Gastrocnemius medialis (tissue), 4 donors: Measurements from ENCODE around the gene PRKCQ. TPM values are rescaled to one million over a fixed set of nuclear protein-coding genes. Genes with fewer than 3 reads are reported as not detected.

Experiments used
- ATAC-seq, 2 donors: fragments of 150-250 bp; one replicate each; pipeline ENCODE4 v1.9.1; 2016
- DNase-seq, 2 donors: peaks; one replicate each; pipeline ENCODE4 v3.0.0-alpha.2; 2019
- H3K27ac ChIP-seq, 4 donors: fragments of 200-600 bp; sonication (generic); 1 replicate in 1 of 4; 2 replicates in 3 of 4; pipeline ENCODE4 v1.5.1; 2016 to 2018; ENCODE audit warnings: mild to moderate bottlenecking in 2 of 4, moderate library complexity in 1 of 4
- H3K27me3 ChIP-seq, 3 donors: fragments of 200-600 bp; sonication (generic) in 2 of 3; 1 replicate in 1 of 3; 2 replicates in 2 of 3; pipeline versions ENCODE4 v1.5.1 to v1.6.0; 2016 to 2019; ENCODE audit warnings: mild to moderate bottlenecking in 1 of 3, moderate library complexity in 1 of 3
- H3K36me3 ChIP-seq, 2 donors: fragments of 200-600 bp; sonication (generic) in 1 of 2; one replicate each; pipeline ENCODE4 v1.5.1; 2017 to 2018
- H3K4me1 ChIP-seq, 2 donors: fragments of 200-600 bp; sonication (generic) in 1 of 2; one replicate each; pipeline ENCODE4 v1.5.1; 2016 to 2017; ENCODE audit warnings: mild to moderate bottlenecking in 2 of 2
- H3K4me3 ChIP-seq, 4 donors: fragments of 200-600 bp; sonication (generic) in 3 of 4; 1 replicate in 1 of 4; 2 replicates in 3 of 4; pipeline ENCODE4 v1.5.1; 2016 to 2019; ENCODE audit warnings: mild to moderate bottlenecking in 2 of 4
- H3K9me3 ChIP-seq, 3 donors: fragments of 200-600 bp; sonication (generic) in 2 of 3; 1 replicate in 1 of 3; 2 replicates in 2 of 3; pipeline ENCODE4 v1.5.1; 2016 to 2019
- CTCF ChIP-seq, 5 experiments: fragments of 450-650 bp in 3 of 5; fragments of 200-600 bp in 2 of 5; sonication (generic) in 2 of 5; IDR thresholded peaks in 4 of 5; conservative IDR thresholded peaks in 1 of 5; 1 replicate in 4 of 5; 2 replicates in 1 of 5; pipeline ENCODE4 v1.5.1; 2016 to 2019; ENCODE audit warnings: antibody characterized with exemption in 5 of 5, mild to moderate bottlenecking in 3 of 5, moderate library complexity in 3 of 5
- POLR2A ChIP-seq, 2 donors: fragments of 450-650 bp; IDR thresholded peaks; one replicate each; pipeline ENCODE4 v1.6.1; 2017; ENCODE audit warnings: antibody characterized with exemption in 2 of 2, mild to moderate bottlenecking in 2 of 2, moderate library complexity in 2 of 2
- in situ Hi-C, 4 donors: fragments of 200-750 bp; cut with MboI; loops; one replicate each; pipeline versions ENCODE4 v1.15.0 to v1.8.0; 2017; ENCODE audit warnings: low sequenced_read_pairs in 4 of 4
- intact Hi-C: fragments of 100-400 bp; cut with DNase I; formaldehyde crosslinking; loops from one replicate; pipeline ENCODE4 v1.15.1; 2023; ENCODE audit warnings: low total_unique reads
- total RNA-seq, 4 donors: library from RNA; depleted of rRNA; stranded (reverse); fragments of >200 nt; gene quantifications; one replicate each; pipeline versions ENCODE4 v1.1.0 to v1.2.3, GENCODE V29; 2016

Gene PRKCQ
- total RNA-seq, 4 donors from 2014 or later = 25.8 to 70.7 (median 38.8) TPM

- in situ Hi-C loops (no loop called here), intact Hi-C loops (no loop called here)
- H3K9me3 ChIP-seq = no peaks in the 10 kb centered on the region
- H3K27ac ChIP-seq = no peak overlapping the region
- H3K36me3 ChIP-seq = no peaks in the 10 kb centered on the region
- no peak for DNase-seq
- no peak for TF ChIP-seq POLR2A (IDR thresholded peaks at IDR 0.05)
- no peak for TF ChIP-seq CTCF (IDR thresholded peaks at IDR 0.05 in 4 of 5, conservative IDR thresholded peaks at IDR 0.05 in 1 of 5)
- ATAC-seq = no peak
- H3K4me3 ChIP-seq = no peak overlapping the region
- H3K27me3 ChIP-seq = no peaks in the 10 kb centered on the region
- H3K4me1 ChIP-seq = peaks cover 15 to 21% of the 10 kb centered on the region in 2 donors
Measured at GRCh38 chr10:6576326-6576725, 3.8 kb downstream of the PRKCQ start.

DNA sequence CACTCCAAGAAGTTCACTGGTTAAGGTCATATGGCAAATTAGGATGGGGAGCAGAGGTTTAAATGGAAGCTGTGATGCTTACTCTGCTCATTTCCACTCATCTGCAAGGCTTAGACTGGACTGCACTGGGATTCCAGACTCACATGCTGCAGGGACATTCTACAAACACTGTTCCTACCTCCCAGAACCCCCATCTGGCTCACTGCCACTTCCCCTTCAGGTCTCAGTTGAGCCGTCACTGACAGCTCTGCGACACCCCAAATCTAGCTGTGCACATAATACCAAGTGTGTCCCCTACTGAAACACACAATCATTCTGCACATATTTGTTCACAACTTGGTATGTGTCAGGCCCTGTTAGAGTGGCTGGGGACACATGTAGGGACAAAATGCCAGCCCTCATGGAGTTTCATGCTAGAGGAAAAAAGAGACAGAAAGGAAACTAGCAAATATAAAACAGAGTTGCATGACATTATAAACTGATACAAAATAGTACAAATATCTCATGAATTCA, 5.4 kb downstream of the PRKCQ start:
- intact Hi-C loops (no loop called here), in situ Hi-C loops (no loop called here)
- H3K27me3 ChIP-seq = no peaks in the 10 kb centered on the region
- H3K36me3 ChIP-seq = no peaks in the 10 kb centered on the region
- TF ChIP-seq POLR2A (IDR thresholded peaks at IDR 0.05) (no peak), CTCF (IDR thresholded peaks at IDR 0.05 in 4 of 5, conservative IDR thresholded peaks at IDR 0.05 in 1 of 5) (no peak)
- H3K27ac ChIP-seq = no peak overlapping the region
- H3K4me3 ChIP-seq = no peak overlapping the region
- ATAC-seq (no peak), DNase-seq (no peak)
- no peaks in the 10 kb centered on the region for H3K9me3 ChIP-seq
- peaks cover 19 to 21% of the 10 kb centered on the region in 2 donors for H3K4me1 ChIP-seq

- H3K9me3 ChIP-seq = no peaks in the 10 kb centered on the region
- no peak overlapping the region for H3K4me3 ChIP-seq
- H3K36me3 ChIP-seq = no peaks in the 10 kb centered on the region
- no peak overlapping the region for H3K27ac ChIP-seq
- H3K4me1 ChIP-seq = peaks cover 33 to 34% of the 10 kb centered on the region in 2 donors
- DNase-seq (no peak), ATAC-seq (no peak)
- H3K27me3 ChIP-seq = no peaks in the 10 kb centered on the region
- intact Hi-C loops (no loop called here), in situ Hi-C loops (no loop called here)
- no peak for TF ChIP-seq CTCF (IDR thresholded peaks at IDR 0.05 in 4 of 5, conservative IDR thresholded peaks at IDR 0.05 in 1 of 5)
- TF ChIP-seq POLR2A (IDR thresholded peaks at IDR 0.05) = no peak
Measured at GRCh38 chr10:6570893-6571292, 9.2 kb downstream of the PRKCQ start.

DNA sequence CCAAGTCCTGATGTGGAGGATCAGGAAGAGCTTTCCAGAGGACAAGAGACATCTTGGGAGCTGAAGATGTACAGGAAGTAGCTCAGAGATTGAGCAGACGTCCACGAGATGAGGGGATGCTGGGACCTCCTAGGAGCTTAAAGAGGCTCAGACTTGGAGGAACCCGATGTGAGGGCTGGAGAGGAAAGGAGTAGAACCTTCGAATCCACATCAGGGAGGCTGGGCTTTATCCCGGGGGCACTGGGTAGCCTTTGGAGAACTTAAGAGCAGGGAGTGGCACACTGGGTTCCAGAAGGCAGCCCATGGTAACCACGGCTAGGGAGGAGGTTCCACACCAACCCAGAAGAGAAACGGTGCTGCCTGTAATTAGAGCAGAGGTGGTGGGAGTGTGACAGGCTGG, 10.8 kb downstream of the PRKCQ start:
- no peaks in the 10 kb centered on the region for H3K36me3 ChIP-seq
- no peaks in the 10 kb centered on the region for H3K9me3 ChIP-seq
- no peak for TF ChIP-seq CTCF (IDR thresholded peaks at IDR 0.05 in 4 of 5, conservative IDR thresholded peaks at IDR 0.05 in 1 of 5)
- in situ Hi-C loops (no loop called here), intact Hi-C loops (loop anchor here (5.0 kb wide), 1 partner anchor 67 kb away; no protein-coding TSS in a partner anchor)
- peaks cover 42 to 45% of the 10 kb centered on the region in 2 donors for H3K4me1 ChIP-seq
- no peak for ATAC-seq
- H3K27me3 ChIP-seq = no peaks in the 10 kb centered on the region
- DNase-seq = no peak
- no peak overlapping the region for H3K4me3 ChIP-seq
- H3K27ac ChIP-seq = no peak overlapping the region

DNA sequence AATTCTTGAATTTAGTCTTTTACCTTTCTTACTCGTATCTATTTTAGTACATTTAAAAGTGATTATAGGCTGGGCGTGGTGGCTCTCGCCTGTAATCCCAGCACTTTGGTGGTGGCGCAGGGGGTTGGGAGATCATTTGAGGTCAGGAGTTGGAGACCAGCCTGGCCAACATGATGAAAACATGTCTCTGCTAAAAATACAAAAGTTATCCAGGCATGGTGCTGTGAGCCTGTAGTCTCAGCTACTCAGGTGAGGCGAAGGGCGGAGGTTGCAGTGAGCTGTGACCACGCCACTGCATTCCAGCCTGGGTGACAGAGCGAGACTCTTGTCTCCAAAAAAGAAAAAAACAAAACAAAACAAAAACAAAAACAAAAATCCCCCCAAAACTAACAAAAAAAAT, 12.2 kb downstream of the PRKCQ start:
- H3K9me3 ChIP-seq = no peaks in the 10 kb centered on the region
- DNase-seq (peak in 1 of 2 donors; percentile 62), ATAC-seq (peak; percentile 75 to 78)
- intact Hi-C loops (loop anchor here (5.0 kb wide), 1 partner anchor 66 kb away; no protein-coding TSS in a partner anchor), in situ Hi-C loops (no loop called here)
- H3K4me1 ChIP-seq = peaks cover 50 to 53% of the 10 kb centered on the region in 2 donors
- no peak for TF ChIP-seq POLR2A (IDR thresholded peaks at IDR 0.05)
- TF ChIP-seq CTCF (IDR thresholded peaks at IDR 0.05 in 4 of 5, conservative IDR thresholded peaks at IDR 0.05 in 1 of 5) = no peak
- H3K27ac ChIP-seq = peak overlapping the region; percentile 32 to 64 (median 58)
- H3K27me3 ChIP-seq = no peaks in the 10 kb centered on the region
- H3K36me3 ChIP-seq = no peaks in the 10 kb centered on the region
- no peak overlapping the region for H3K4me3 ChIP-seq
